K562 (cell line): ENCODE measurements around the gene ODC1. TPM values are rescaled to one million over a fixed set of nuclear protein-coding genes. Genes with fewer than 3 reads are reported as not detected.
A peak's percentile ranks its signal among the peaks of the same experiment; 100 is the strongest.

ENCODE experiments used
- ATAC-seq: fragments of 200-7000 bp; cut with Tn5 transposase; 3 replicates; pipeline ENCODE4 v1.9.1; 2020; ENCODE audit warnings: moderate library complexity
- BruUV-seq: library from RNA; stranded (reverse); fragments of 400-500 nt; replicated peaks from 2 replicates; lab custom pipeline; 2021; lab: Mats Ljungman, UMichigan
- CTCF ChIA-PET: fragments of 300-600 bp; formaldehyde crosslinking; extraction: SDS; loops from one replicate; lab custom pipeline; 2021; ENCODE audit warnings: low intra/inter-chr PET ratio; lab: Yijun Ruan, JAX
- POLR2A ChIA-PET: fragments of 300-600, 350-650 bp; sonication (Branson Sonifier 250); formaldehyde crosslinking; extraction: SDS; loops from one replicate; lab custom pipeline; 2021; ENCODE audit warnings: antibody characterized with exemption, inconsistent platforms; lab: Yijun Ruan, JAX
- DNase-seq, 4 experiments: peaks; one replicate each; pipeline versions ENCODE4 v3.0.0 to v3.0.0-alpha.2; 2011 to 2018; ENCODE audit warnings: low spot score in 3 of 4, mixed read lengths in 3 of 4; ENCODE audit errors: extremely low read depth in 1 of 4
- FAIRE-seq: peaks from 2 replicates; lab custom pipeline; 2011; peaks lifted over from hg19 to GRCh38; lab: Jason Lieb, UNC
- H2AFZ ChIP-seq: 2 replicates; pipeline ENCODE4 v1.6.0; 2011; ENCODE audit warnings: low read depth, low read length, control low read depth, inconsistent platforms
- H3K27ac ChIP-seq: fragments of 200-600 bp; 3 replicates; pipeline ENCODE4 v1.8.0; 2011; ENCODE audit warnings: low read depth, mild to moderate bottlenecking, control low read depth, inconsistent platforms, low read length, moderate library complexity, mixed read lengths; ENCODE audit errors: extremely low read depth
- H3K27me3 ChIP-seq, 2 experiments: fragments of 300-600 bp in 1 of 2; 2 replicates in 1 of 2; 3 replicates in 1 of 2; pipeline versions ENCODE4 v1.6.0 to v1.8.0; 2011; ENCODE audit warnings: inconsistent platforms in 2 of 2, low read length in 2 of 2, mild to moderate bottlenecking in 1 of 2, mixed read lengths in 1 of 2, moderate library complexity in 1 of 2; ENCODE audit not compliant: control insufficient read depth in 2 of 2, insufficient read depth in 2 of 2
- H3K36me3 ChIP-seq: fragments of 300-600 bp; 3 replicates; pipeline ENCODE4 v1.8.0; 2011; ENCODE audit warnings: mild to moderate bottlenecking, low read length, inconsistent platforms; ENCODE audit not compliant: control insufficient read depth, insufficient read depth
- H3K4me1 ChIP-seq, 2 experiments: fragments of 200-600 bp in 1 of 2; replicated peaks in 1 of 2; 2 replicates in 1 of 2; 3 replicates in 1 of 2; pipeline versions ENCODE4 v1.5.1 to v1.8.0; 2011; ENCODE audit warnings: inconsistent platforms in 2 of 2, low read length in 2 of 2, mild to moderate bottlenecking in 1 of 2, mixed read lengths in 1 of 2, moderate library complexity in 1 of 2; ENCODE audit not compliant: control insufficient read depth in 2 of 2, insufficient read depth in 2 of 2
- H3K4me2 ChIP-seq: 2 replicates; pipeline ENCODE4 v1.6.1; 2011; ENCODE audit warnings: low read length, control low read depth, inconsistent platforms, mixed read lengths; ENCODE audit not compliant: insufficient read depth
- H3K4me3 ChIP-seq: fragments of 200-600 bp; sonication (generic), shearing (Covaris generic); 2 replicates; pipeline ENCODE4 v1.5.1; 2016; ENCODE audit warnings: control low read depth, inconsistent platforms
- H3K79me2 ChIP-seq: fragments of 200-600 bp; 3 replicates; pipeline ENCODE4 v1.8.0; 2011; ENCODE audit warnings: low read length, inconsistent platforms; ENCODE audit not compliant: control insufficient read depth, insufficient read depth
- H3K9ac ChIP-seq, 2 experiments: 2 replicates each; pipeline versions ENCODE4 v1.6.0 to v1.6.1; 2011; ENCODE audit warnings: low read depth in 2 of 2, low read length in 2 of 2, control low read depth in 1 of 2, inconsistent platforms in 1 of 2, mild to moderate bottlenecking in 1 of 2, mixed read lengths in 1 of 2; ENCODE audit not compliant: insufficient read depth in 1 of 2
- H3K9me1 ChIP-seq: one replicate; pipeline ENCODE4 v1.6.0; 2011; ENCODE audit warnings: inconsistent platforms, mild to moderate bottlenecking, low read length, moderate library complexity; ENCODE audit not compliant: control insufficient read depth, insufficient read depth
- H3K9me3 ChIP-seq: replicated peaks from 2 replicates; pipeline ENCODE4 v1.5.1; 2011; ENCODE audit warnings: low read depth, low read length, inconsistent platforms; ENCODE audit not compliant: control insufficient read depth, insufficient read depth
- H4K20me1 ChIP-seq: replicated peaks from 2 replicates; pipeline ENCODE4 v1.6.1; 2011; ENCODE audit warnings: low read length, inconsistent platforms, mixed read lengths; ENCODE audit not compliant: control insufficient read depth, insufficient read depth
- ARID3A ChIP-seq: IDR thresholded peaks from 2 replicates; pipeline ENCODE4 v1.6.1; 2012; ENCODE audit warnings: low read depth, low read length, improper control_type of control experiment, borderline replicate concordance
- BACH1 ChIP-seq: fragments of 200-800 bp; sonication (Bioruptor generic); IDR thresholded peaks from 2 replicates; pipeline ENCODE4 v1.6.1; 2016; ENCODE audit warnings: missing genetic modification characterization, missing compliant biosample characterization
- HDGF ChIP-seq: fragments of 450-650 bp; IDR thresholded peaks from 2 replicates; pipeline ENCODE4 v1.6.1; 2016
- KAT8 ChIP-seq: fragments of 450-650 bp; IDR thresholded peaks from 2 replicates; pipeline ENCODE4 v1.6.1; 2016; ENCODE audit warnings: low read depth, mild to moderate bottlenecking
- LARP7 ChIP-seq: fragments of 450-650 bp; IDR thresholded peaks from 2 replicates; pipeline ENCODE4 v1.6.1; 2016
- MCM3 ChIP-seq: fragments of 450-650 bp; IDR thresholded peaks from 2 replicates; pipeline ENCODE4 v1.6.1; 2016
- RB1 ChIP-seq: fragments of 450-650 bp; IDR thresholded peaks from 2 replicates; pipeline ENCODE4 v1.6.1; 2017; ENCODE audit warnings: low read depth, mild to moderate bottlenecking
- TAF7 ChIP-seq: fragments of 450-650 bp; IDR thresholded peaks from 2 replicates; pipeline ENCODE4 v1.6.1; 2016; ENCODE audit warnings: missing genetic modification characterization, missing compliant biosample characterization
- TCF7 ChIP-seq: sonication (generic); IDR thresholded peaks from 2 replicates; pipeline ENCODE4 v1.6.1; 2016; ENCODE audit warnings: antibody characterized with exemption, borderline replicate concordance
- TOE1 ChIP-seq, 2 experiments: fragments of 450-650 bp in 1 of 2; sonication (generic) in 1 of 2; formaldehyde crosslinking in 1 of 2; IDR thresholded peaks; 2 replicates each; pipeline versions ENCODE4 v1.7.1 to v1.8.0; 2016 to 2022; ENCODE audit warnings: borderline replicate concordance in 2 of 2, mild to moderate bottlenecking in 2 of 2, antibody characterized with exemption in 1 of 2, inconsistent platforms in 1 of 2, low read depth in 1 of 2, missing genetic modification reagents in 1 of 2, moderate library complexity in 1 of 2
- ZBTB17 ChIP-seq: fragments of 450-650 bp; formaldehyde crosslinking; IDR thresholded peaks from 2 replicates; pipeline ENCODE4 v1.4.0; 2020; ENCODE audit warnings: mild to moderate bottlenecking
- ZBTB33 ChIP-seq: sonication (generic); formaldehyde crosslinking; IDR thresholded peaks from 2 replicates; pipeline ENCODE4 v1.8.1; 2023; ENCODE audit warnings: mild to moderate bottlenecking, missing genetic modification reagents
- ZNF263 ChIP-seq: sonication (generic); formaldehyde crosslinking; IDR thresholded peaks from 2 replicates; pipeline ENCODE4 v1.8.0; 2022; ENCODE audit warnings: mild to moderate bottlenecking, missing genetic modification reagents, borderline replicate concordance
- ZNF277 ChIP-seq: fragments of 250-450 bp; sonication (Bioruptor Pico); IDR thresholded peaks from 2 replicates; pipeline ENCODE4 v1.8.0; 2022; ENCODE audit warnings: inconsistent platforms, mild to moderate bottlenecking, moderate library complexity, borderline replicate concordance
- ZNF384 ChIP-seq: IDR thresholded peaks from 2 replicates; pipeline ENCODE4 v1.6.1; 2012; ENCODE audit warnings: low read depth, low read length, improper control_type of control experiment
- WGBS: fragments of 100-300 bp; shearing (Covaris generic); methylation state at CpG from one replicate; pipeline ENCODE4 v1.1.6; 2016; ENCODE audit warnings: low coverage, mixed read lengths; ENCODE audit not compliant: insufficient coverage; ENCODE audit errors: missing lambda C conversion rate; 5-methylcytosine and 5-hydroxymethylcytosine counted together
- in situ Hi-C: fragments of 300-500 bp; cut with MboI; formaldehyde crosslinking; loops from 4 replicates; pipeline ENCODE4 v1.15.0; 2018; ENCODE audit warnings: inconsistent platforms, mixed read lengths
- intact Hi-C: fragments of 100-400 bp; cut with micrococcal nuclease; formaldehyde crosslinking; loops from 2 replicates; pipeline ENCODE4 v1.14.2; 2022
- polyA plus RNA-seq, 8 experiments: library from polyadenylated mRNA; depleted of rRNA in 4 of 8; stranded (reverse) in 5 of 8; unstranded in 3 of 8; fragments of >200 nt; fragmentation: Nextera tagmentation in 2 of 8; fragmentation: Illumina TruSeq in 1 of 8; extraction: Ambion mirVana in 2 of 8; extraction: Trizol in 1 of 8; gene quantifications; 2 replicates each; pipeline versions ENCODE4 v1.2.1 to v1.2.3, GENCODE V29; 2011 to 2014; ENCODE audit warnings: inconsistent platforms in 1 of 8, missing spikeins in 1 of 8
- total RNA-seq, 7 experiments: library from RNA; depleted of rRNA in 6 of 7; stranded (reverse); fragments of >200 nt in 6 of 7; fragmentation: Illumina TruSeq in 2 of 7; extraction: Trizol in 2 of 7; gene quantifications; 2 replicates each; pipeline versions ENCODE4 v1.2.1 to v1.2.3, GENCODE V29; 2011 to 2021; ENCODE audit warnings: low replicate concordance in 1 of 7

The ODC1 gene
- total and polyA plus RNA-seq, 9 of the 15 experiments (the other 6 are each of a cell fraction or from before 2014, with no cell fraction given): 142 to 563 (median 457) TPM

GRCh38 chr2:10431797-10432196 is 16.3 kb downstream of the ODC1 start:
- POLR2A ChIA-PET: interaction anchor here (0.8 kb wide), 1 partner anchor 53 kb away, joined by 3 read pairs; no protein-coding TSS in a partner anchor
- Histone ChIP-seq H3K4me2 (no peak overlapping the region), H3K9me3 (no peaks in the 10 kb centered on the region), H3K9ac (no peak overlapping the region), H3K79me2 (no peaks in the 10 kb centered on the region), H3K27ac (no peak overlapping the region), H4K20me1 (no peaks in the 10 kb centered on the region), H3K36me3 (no peaks in the 10 kb centered on the region), H3K4me3 (no peak overlapping the region), H3K9me1 (no peaks in the 10 kb centered on the region), H2AFZ (no peak overlapping the region), H3K27me3 (no peaks in the 10 kb centered on the region), H3K4me1 (peaks cover 9 to 49% of the 10 kb centered on the region in 2 experiments)
- WGBS: 54% methylated on average over 11 of the region's 16 CpGs
- intact Hi-C loops: loop anchor here (10.0 kb wide), 1 partner anchor 627 kb away; no protein-coding TSS in a partner anchor
- in situ Hi-C loops: loop anchor here (10.0 kb wide), 1 partner anchor 637 kb away; no protein-coding TSS in a partner anchor
- FAIRE-seq: no peak
- DNase-seq: peak in 1 of 4 experiments; percentile 27
- no TSS peak for BruUV-seq
- TF ChIP-seq ZNF263 (CRISPR knock-in tag): no peak
- TF ChIP-seq ZBTB33: no peak
- TF ChIP-seq ZNF384: no peak
- TF ChIP-seq LARP7: no peak
- no peak for TF ChIP-seq HDGF
- TF ChIP-seq BACH1: no peak
- no peak for TF ChIP-seq ARID3A
- TF ChIP-seq MCM3: no peak
- no peak for TF ChIP-seq KAT8
- no peak for TF ChIP-seq TAF7 (tag)
- no peak for TF ChIP-seq RB1
- TF ChIP-seq ZBTB17 (CRISPR knock-in tag): no peak
- TF ChIP-seq TOE1 (IDR thresholded peaks at IDR 0.05; ENCODE audit: borderline replicate concordance): no peak
- no peak for TF ChIP-seq TOE1 (CRISPR knock-in tag; IDR thresholded peaks at IDR 0.05; ENCODE audit: borderline replicate concordance, low read depth)
- TF ChIP-seq TCF7: no peak
- TF ChIP-seq ZNF277 (CRISPR knock-in tag): no peak
- ATAC-seq: no peak
- CTCF ChIA-PET: no interaction called here
